WTC11 (cell line): Measurements from ENCODE around the gene PHLDA2. TPM values are rescaled to one million over a fixed set of nuclear protein-coding genes. Genes with fewer than 3 reads are reported as not detected.

Source experiments
- AFF4 ChIP-seq: sonication (generic); formaldehyde crosslinking; IDR thresholded peaks from 2 replicates; pipeline ENCODE4 v1.8.1; 2023; ENCODE audit warnings: mild to moderate bottlenecking, missing genetic modification reagents, borderline replicate concordance
- EMX1 ChIP-seq: fragments of 250-450 bp; sonication (Bioruptor Pico); IDR thresholded peaks from 2 replicates; pipeline ENCODE4 v1.8.0; 2021; ENCODE audit warnings: mild to moderate bottlenecking
- FOXP1 ChIP-seq: sonication (generic); formaldehyde crosslinking; IDR thresholded peaks from 2 replicates; pipeline ENCODE4 v1.8.0; 2022; ENCODE audit warnings: missing genetic modification reagents, mild to moderate bottlenecking, moderate library complexity, borderline replicate concordance
- HMGA2 ChIP-seq: fragments of 250-450 bp; sonication (Bioruptor Pico); IDR thresholded peaks from 2 replicates; pipeline ENCODE4 v1.4.0; 2021; ENCODE audit warnings: mild to moderate bottlenecking, moderate library complexity
- OVOL2 ChIP-seq: fragments of 250-450 bp; sonication (Bioruptor Pico); IDR thresholded peaks from 2 replicates; pipeline ENCODE4 v1.9.0; 2021; ENCODE audit warnings: mild to moderate bottlenecking, borderline replicate concordance
- PREB ChIP-seq: sonication (generic); formaldehyde crosslinking; IDR thresholded peaks from 2 replicates; pipeline ENCODE4 v1.8.1; 2022; ENCODE audit warnings: mild to moderate bottlenecking, missing genetic modification reagents, moderate library complexity, borderline replicate concordance
- SMAD3 ChIP-seq: sonication (generic); formaldehyde crosslinking; IDR thresholded peaks from 2 replicates; pipeline ENCODE4 v1.8.0; 2022; ENCODE audit warnings: missing genetic modification reagents, mild to moderate bottlenecking, borderline replicate concordance
- SOX15 ChIP-seq: fragments of 250-450 bp; sonication (Bioruptor Pico); IDR thresholded peaks from 2 replicates; pipeline ENCODE4 v1.9.0; 2021; ENCODE audit warnings: mild to moderate bottlenecking
- USF1 ChIP-seq: sonication (generic); formaldehyde crosslinking; IDR thresholded peaks from 2 replicates; pipeline ENCODE4 v1.8.0; 2022; ENCODE audit warnings: mild to moderate bottlenecking, missing genetic modification reagents
- ZNF121 ChIP-seq: sonication (generic); formaldehyde crosslinking; IDR thresholded peaks from 2 replicates; pipeline ENCODE4 v1.8.0; 2023; ENCODE audit warnings: missing genetic modification reagents
- ZNF219 ChIP-seq: sonication (generic); formaldehyde crosslinking; IDR thresholded peaks from 2 replicates; pipeline ENCODE4 v1.8.0; 2023; ENCODE audit warnings: missing genetic modification reagents, mild to moderate bottlenecking, borderline replicate concordance
- ZNF317 ChIP-seq: sonication (generic); formaldehyde crosslinking; IDR thresholded peaks from 2 replicates; pipeline ENCODE4 v1.8.1; 2023; ENCODE audit warnings: low read depth, mild to moderate bottlenecking, moderate library complexity, missing genetic modification reagents, borderline replicate concordance
- ZSCAN18 ChIP-seq: fragments of 250-450 bp; sonication (Bioruptor Pico); IDR thresholded peaks from 2 replicates; pipeline ENCODE4 v2.1.2; 2022; ENCODE audit warnings: mild to moderate bottlenecking, moderate library complexity
- total RNA-seq: library from RNA; stranded (reverse); gene quantifications from 3 replicates; pipeline ENCODE4 v1.2.3, GENCODE V29; 2021
- TF ChIP-seq, protein P1 (sequence below): fragments of 250-450 bp; sonication (Bioruptor Pico); conservative IDR thresholded peaks from 2 replicates; pipeline ENCODE4 v1.9.0; 2021; ENCODE audit warnings: mild to moderate bottlenecking
- TF ChIP-seq, protein P2 (sequence below): fragments of 250-450 bp; sonication (Bioruptor Pico); IDR thresholded peaks from 2 replicates; pipeline ENCODE4 v1.9.0; 2021; ENCODE audit warnings: mild to moderate bottlenecking
- TF ChIP-seq, protein P3 (sequence below): sonication (generic); formaldehyde crosslinking; IDR thresholded peaks from 2 replicates; pipeline ENCODE4 v1.8.1; 2023; ENCODE audit warnings: mild to moderate bottlenecking, missing genetic modification reagents, moderate library complexity
- TF ChIP-seq, protein P4 (sequence below): sonication (generic); formaldehyde crosslinking; IDR thresholded peaks from 2 replicates; pipeline ENCODE4 v1.8.0; 2023; ENCODE audit warnings: missing genetic modification reagents
- TF ChIP-seq, protein P5 (sequence below): fragments of 250-450 bp; sonication (Bioruptor Pico); IDR thresholded peaks from 2 replicates; pipeline ENCODE4 v1.9.0; 2021; ENCODE audit warnings: mild to moderate bottlenecking
- TF ChIP-seq, protein P6 (sequence below): sonication (generic); formaldehyde crosslinking; IDR thresholded peaks from 2 replicates; pipeline ENCODE4 v1.8.1; 2022; ENCODE audit warnings: missing genetic modification reagents, borderline replicate concordance

PHLDA2 gene
- total RNA-seq, 1 experiment from 2014 or later, result 9.6 TPM

GRCh38 chr11:2886191-2886894, 42.9 kb downstream of the PHLDA2 start (continued):
- TF ChIP-seq, protein P1, sequence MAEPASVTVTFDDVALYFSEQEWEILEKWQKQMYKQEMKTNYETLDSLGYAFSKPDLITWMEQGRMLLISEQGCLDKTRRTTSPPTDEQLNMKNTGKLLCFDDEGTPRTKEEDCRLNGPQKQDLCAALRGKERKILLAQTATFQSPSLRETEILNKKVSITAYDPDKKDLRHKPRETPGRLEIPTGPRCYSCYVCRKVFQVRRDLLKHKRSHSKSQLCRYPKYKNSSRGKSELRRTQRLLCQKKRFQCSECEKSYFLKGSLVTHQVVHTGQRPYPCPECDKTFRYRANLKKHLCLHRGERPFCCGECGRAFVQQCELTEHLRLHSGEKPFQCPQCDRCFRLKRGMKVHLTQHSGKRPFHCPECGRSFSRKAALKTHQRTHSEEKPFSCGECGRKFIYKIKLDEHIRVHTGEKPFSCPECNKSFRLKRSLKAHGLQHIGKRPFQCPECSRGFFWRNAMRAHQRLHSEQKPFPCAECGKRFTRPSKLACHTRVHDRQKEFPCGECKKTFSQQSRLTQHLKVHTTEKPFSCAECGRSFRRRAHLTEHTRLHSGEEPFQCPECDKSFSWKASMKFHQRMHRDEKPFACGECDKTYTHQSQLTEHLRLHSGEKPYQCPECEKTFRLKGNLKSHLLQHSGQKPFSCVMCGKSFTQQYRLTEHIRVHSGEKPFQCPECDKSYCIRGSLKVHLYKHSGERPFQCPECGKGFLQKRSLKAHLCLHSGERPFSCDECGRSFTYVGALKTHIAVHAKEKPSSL, result no peak
- TF ChIP-seq, protein P2, sequence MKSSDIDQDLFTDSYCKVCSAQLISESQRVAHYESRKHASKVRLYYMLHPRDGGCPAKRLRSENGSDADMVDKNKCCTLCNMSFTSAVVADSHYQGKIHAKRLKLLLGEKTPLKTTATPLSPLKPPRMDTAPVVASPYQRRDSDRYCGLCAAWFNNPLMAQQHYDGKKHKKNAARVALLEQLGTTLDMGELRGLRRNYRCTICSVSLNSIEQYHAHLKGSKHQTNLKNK (CRISPR knock-in tag), result no peak
- no peak for TF ChIP-seq SOX15 (CRISPR knock-in tag)
- peak; percentile 61; the same call in 1 of the 2 replicates for TF ChIP-seq FOXP1
- no peak for TF ChIP-seq HMGA2
- no peak for TF ChIP-seq ZNF121 (CRISPR knock-in tag)
- TF ChIP-seq, protein P3, sequence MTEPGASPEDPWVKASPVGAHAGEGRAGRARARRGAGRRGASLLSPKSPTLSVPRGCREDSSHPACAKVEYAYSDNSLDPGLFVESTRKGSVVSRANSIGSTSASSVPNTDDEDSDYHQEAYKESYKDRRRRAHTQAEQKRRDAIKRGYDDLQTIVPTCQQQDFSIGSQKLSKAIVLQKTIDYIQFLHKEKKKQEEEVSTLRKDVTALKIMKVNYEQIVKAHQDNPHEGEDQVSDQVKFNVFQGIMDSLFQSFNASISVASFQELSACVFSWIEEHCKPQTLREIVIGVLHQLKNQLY (CRISPR knock-in tag), result 0 out of 2 replicates have a peak, but pooled peaks have one; percentile 50
- no peak for TF ChIP-seq SMAD3 (CRISPR knock-in tag)
- TF ChIP-seq ZNF219 (CRISPR knock-in tag), result no peak
- no peak for TF ChIP-seq EMX1
- no peak for TF ChIP-seq USF1 (CRISPR knock-in tag)
- TF ChIP-seq, protein P4, sequence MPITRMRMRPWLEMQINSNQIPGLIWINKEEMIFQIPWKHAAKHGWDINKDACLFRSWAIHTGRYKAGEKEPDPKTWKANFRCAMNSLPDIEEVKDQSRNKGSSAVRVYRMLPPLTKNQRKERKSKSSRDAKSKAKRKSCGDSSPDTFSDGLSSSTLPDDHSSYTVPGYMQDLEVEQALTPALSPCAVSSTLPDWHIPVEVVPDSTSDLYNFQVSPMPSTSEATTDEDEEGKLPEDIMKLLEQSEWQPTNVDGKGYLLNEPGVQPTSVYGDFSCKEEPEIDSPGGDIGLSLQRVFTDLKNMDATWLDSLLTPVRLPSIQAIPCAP, result no peak
- TF ChIP-seq PREB, result no peak
- TF ChIP-seq, protein P5, sequence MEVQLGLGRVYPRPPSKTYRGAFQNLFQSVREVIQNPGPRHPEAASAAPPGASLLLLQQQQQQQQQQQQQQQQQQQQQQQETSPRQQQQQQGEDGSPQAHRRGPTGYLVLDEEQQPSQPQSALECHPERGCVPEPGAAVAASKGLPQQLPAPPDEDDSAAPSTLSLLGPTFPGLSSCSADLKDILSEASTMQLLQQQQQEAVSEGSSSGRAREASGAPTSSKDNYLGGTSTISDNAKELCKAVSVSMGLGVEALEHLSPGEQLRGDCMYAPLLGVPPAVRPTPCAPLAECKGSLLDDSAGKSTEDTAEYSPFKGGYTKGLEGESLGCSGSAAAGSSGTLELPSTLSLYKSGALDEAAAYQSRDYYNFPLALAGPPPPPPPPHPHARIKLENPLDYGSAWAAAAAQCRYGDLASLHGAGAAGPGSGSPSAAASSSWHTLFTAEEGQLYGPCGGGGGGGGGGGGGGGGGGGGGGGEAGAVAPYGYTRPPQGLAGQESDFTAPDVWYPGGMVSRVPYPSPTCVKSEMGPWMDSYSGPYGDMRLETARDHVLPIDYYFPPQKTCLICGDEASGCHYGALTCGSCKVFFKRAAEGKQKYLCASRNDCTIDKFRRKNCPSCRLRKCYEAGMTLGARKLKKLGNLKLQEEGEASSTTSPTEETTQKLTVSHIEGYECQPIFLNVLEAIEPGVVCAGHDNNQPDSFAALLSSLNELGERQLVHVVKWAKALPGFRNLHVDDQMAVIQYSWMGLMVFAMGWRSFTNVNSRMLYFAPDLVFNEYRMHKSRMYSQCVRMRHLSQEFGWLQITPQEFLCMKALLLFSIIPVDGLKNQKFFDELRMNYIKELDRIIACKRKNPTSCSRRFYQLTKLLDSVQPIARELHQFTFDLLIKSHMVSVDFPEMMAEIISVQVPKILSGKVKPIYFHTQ (CRISPR knock-in tag), result no peak
- no peak for TF ChIP-seq OVOL2 (CRISPR knock-in tag)
- TF ChIP-seq, protein P6, sequence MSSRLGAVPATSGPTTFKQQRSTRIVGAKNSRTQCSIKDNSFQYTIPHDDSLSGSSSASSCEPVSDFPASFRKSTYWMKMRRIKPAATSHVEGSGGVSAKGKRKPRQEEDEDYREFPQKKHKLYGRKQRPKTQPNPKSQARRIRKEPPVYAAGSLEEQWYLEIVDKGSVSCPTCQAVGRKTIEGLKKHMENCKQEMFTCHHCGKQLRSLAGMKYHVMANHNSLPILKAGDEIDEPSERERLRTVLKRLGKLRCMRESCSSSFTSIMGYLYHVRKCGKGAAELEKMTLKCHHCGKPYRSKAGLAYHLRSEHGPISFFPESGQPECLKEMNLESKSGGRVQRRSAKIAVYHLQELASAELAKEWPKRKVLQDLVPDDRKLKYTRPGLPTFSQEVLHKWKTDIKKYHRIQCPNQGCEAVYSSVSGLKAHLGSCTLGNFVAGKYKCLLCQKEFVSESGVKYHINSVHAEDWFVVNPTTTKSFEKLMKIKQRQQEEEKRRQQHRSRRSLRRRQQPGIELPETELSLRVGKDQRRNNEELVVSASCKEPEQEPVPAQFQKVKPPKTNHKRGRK (CRISPR knock-in tag), result no peak
- 0 out of 2 replicates have a peak, but pooled peaks have one; percentile 52 for TF ChIP-seq ZNF317 (CRISPR knock-in tag)
- 0 out of 2 replicates have a peak, but pooled peaks have one; percentile 28 for TF ChIP-seq AFF4 (CRISPR knock-in tag)
- TF ChIP-seq ZSCAN18 (CRISPR knock-in tag), result no peak
